H1 (cell line): ENCODE results near the gene CGB3. TPM values are rescaled to one million over a fixed set of nuclear protein-coding genes. Genes with fewer than 3 reads are reported as not detected.

ENCODE experiments used
- HDAC2 ChIP-seq, 2 experiments: fragments of 300-600 bp in 1 of 2; sonication (generic) in 1 of 2; IDR thresholded peaks; 2 replicates each; pipeline ENCODE4 v1.6.1; 2011 to 2012; ENCODE audit warnings: low read depth in 2 of 2, low read length in 2 of 2, mild to moderate bottlenecking in 2 of 2, moderate library complexity in 2 of 2, borderline replicate concordance in 1 of 2, inconsistent platforms in 1 of 2
- TAF1 ChIP-seq: IDR thresholded peaks from 2 replicates; pipeline ENCODE4 v1.6.1; 2011; ENCODE audit warnings: mild to moderate bottlenecking, low read depth, low read length
- YY1 ChIP-seq: IDR thresholded peaks from 2 replicates; pipeline ENCODE4 v1.6.1; 2011; ENCODE audit warnings: low read depth, mild to moderate bottlenecking, low read length
- polyA plus RNA-seq, 7 experiments: library from polyadenylated mRNA; depleted of rRNA in 3 of 7; stranded (reverse) in 5 of 7; unstranded in 2 of 7; fragments of >200 nt in 5 of 7; fragments of 200-250 nt in 2 of 7; gene quantifications; 1 replicate in 5 of 7; 2 replicates in 1 of 7; 4 replicates in 1 of 7; pipeline versions ENCODE4 v1.2.1 to v1.2.3, GENCODE V29; 2011 to 2013; ENCODE audit warnings: missing spikeins in 2 of 7, mixed read lengths in 2 of 7
- total RNA-seq: library from RNA; stranded (reverse); fragmentation: NEBNext Ultra II Directional; extraction: Animal tissue kit (Norgen Biotek cat#: 25700); gene quantifications from 2 replicates; pipeline ENCODE4 v1.2.1, GENCODE V29; 2021

Gene CGB3
- total and polyA plus RNA-seq, 2 of the 8 experiments (the other 6 are each of a cell fraction or from before 2014, with no cell fraction given): not detected

- TF ChIP-seq HDAC2 (IDR thresholded peaks at IDR 0.05; ENCODE audit: borderline replicate concordance in 1 of 2, low read depth in 2 of 2, low read length in 2 of 2) (no peak), YY1 (no peak), TAF1 (no peak)
- TF ChIP-seq, all 59 proteins: peak for 0
Observed at GRCh38 chr19:49061445-49061844, 37.3 kb upstream of the CGB3 start (continued).
